ENCODE data around the gene FLNA. TPM values are rescaled to one million over a fixed set of nuclear protein-coding genes. Genes with fewer than 3 reads are reported as not detected.
A peak's percentile ranks its signal among the peaks of the same experiment; 100 is the strongest.

The FLNA gene
- total and polyA plus RNA-seq, 2 of the 13 experiments (the other 11 are each of a cell fraction or from before 2014, with no cell fraction given): 83.4 to 174 TPM

GRCh38 chrX:154409222-154409871, 34.9 kb upstream of the FLNA start, which contains the start of gene DNASE1L1 (continued):
- TF ChIP-seq ARID5B (CRISPR knock-in tag; IDR thresholded peaks at IDR 0.05) (0 out of 2 replicates have a peak, but pooled peaks have one; percentile 8), ZKSCAN8 (CRISPR knock-in tag; IDR thresholded peaks at IDR 0.05; ENCODE audit: borderline replicate concordance) (no peak), GATAD2A (CRISPR knock-in tag; IDR thresholded peaks at IDR 0.05) (no peak), ZNF850 (CRISPR knock-in tag; conservative IDR thresholded peaks at IDR 0.05) (no peak), RAD51 (IDR thresholded peaks at IDR 0.05; ENCODE audit: borderline replicate concordance) (no peak), ZNF383 (CRISPR knock-in tag; IDR thresholded peaks at IDR 0.05; ENCODE audit: borderline replicate concordance) (no peak), ONECUT2 (CRISPR knock-in tag; IDR thresholded peaks at IDR 0.05) (no peak), KLF12 (CRISPR knock-in tag; IDR thresholded peaks at IDR 0.05; ENCODE audit: borderline replicate concordance) (no peak), PATZ1 (CRISPR knock-in tag; IDR thresholded peaks at IDR 0.05) (peak; percentile 34; the same call in 1 of the 2 replicates), ZBED4 (CRISPR knock-in tag; IDR thresholded peaks at IDR 0.05; ENCODE audit: borderline replicate concordance) (no peak; the same call in 1 of the 2 replicates), ZFX (CRISPR knock-in tag; IDR thresholded peaks at IDR 0.05; ENCODE audit: low read depth) (peak; percentile 64; the same call in 1 of the 2 replicates), SIN3A (IDR thresholded peaks at IDR 0.05; ENCODE audit: borderline replicate concordance, low read depth, low read length) (no peak), ZNF18 (CRISPR knock-in tag; IDR thresholded peaks at IDR 0.05; ENCODE audit: insufficient replicate concordance) (peak; percentile 32)

Measured in HepG2 (cell line).